ENCODE results near the gene PTTG1IP. TPM values are rescaled to one million over a fixed set of nuclear protein-coding genes. Genes with fewer than 3 reads are reported as not detected.

Gene PTTG1IP
- total and polyA plus RNA-seq, 2 of the 13 experiments (the other 11 are each of a cell fraction or from before 2014, with no cell fraction given), result 161 to 700 TPM

- TF ChIP-seq ZBTB14 (CRISPR knock-in tag; IDR thresholded peaks at IDR 0.05) (peak; percentile 84), ZNF609 (CRISPR knock-in tag; IDR thresholded peaks at IDR 0.05; ENCODE audit: borderline replicate concordance) (no peak), ZNF33B (CRISPR knock-in tag; IDR thresholded peaks at IDR 0.05) (peak; percentile 37; the same call in 1 of the 2 replicates), WIZ (CRISPR knock-in tag; IDR thresholded peaks at IDR 0.05) (no peak), ZBTB38 (CRISPR knock-in tag; IDR thresholded peaks at IDR 0.05) (peak; percentile 75), POLR2A (IDR thresholded peaks at IDR 0.05; ENCODE audit: insufficient read depth in 1 of 2, low read depth in 2 of 2, low read length in 2 of 2) (peak; percentile 63 to 90), ZNF407 (CRISPR knock-in tag; IDR thresholded peaks at IDR 0.05; ENCODE audit: not compliant biosample characterization) (peak; percentile 30), CSRNP2 (CRISPR knock-in tag; conservative IDR thresholded peaks at IDR 0.05; ENCODE audit: low read depth) (no peak), MEIS2 (CRISPR knock-in tag; IDR thresholded peaks at IDR 0.05) (peak; percentile 71), SNAPC2 (CRISPR knock-in tag; IDR thresholded peaks at IDR 0.05) (no peak), JARID2 (CRISPR knock-in tag; IDR thresholded peaks at IDR 0.05; ENCODE audit: insufficient replicate concordance) (no peak), NKX3-1 (CRISPR knock-in tag; IDR thresholded peaks at IDR 0.05) (no peak; the same call in 1 of the 2 replicates)
These were observed 71.8 kb downstream of the PTTG1IP start, which contains the start of gene UBE2G2 (continued) for GRCh38 chr21:44801468-44802395.

Measured in HepG2 (cell line).